ENCODE data around the gene RTRAF. TPM values are rescaled to one million over a fixed set of nuclear protein-coding genes. Genes with fewer than 3 reads are reported as not detected.

RTRAF gene
- polyA plus RNA-seq, 1 of the 3 experiments (the other 2 are of a cell fraction) = 43.6 TPM

DNA sequence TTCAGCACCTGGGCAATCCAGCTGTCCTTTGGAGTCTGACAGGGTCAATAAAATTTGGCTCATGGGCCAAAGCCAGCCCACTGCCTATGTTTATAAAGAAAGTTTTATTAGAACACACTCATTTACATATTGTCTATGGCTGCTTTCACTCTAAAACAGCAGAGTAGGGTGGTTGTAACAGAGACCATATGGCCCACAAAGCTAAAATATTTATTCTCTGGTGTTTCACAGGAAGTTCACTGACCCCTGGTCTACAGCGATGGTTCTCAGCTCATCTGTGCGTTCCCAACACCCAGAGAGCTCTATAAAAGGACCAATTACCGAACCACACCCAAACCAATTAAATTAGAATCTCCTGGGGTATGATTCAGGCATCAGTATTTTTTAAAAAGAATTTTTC is 37.7 kb upstream of the RTRAF start:
- no peaks in the 10 kb centered on the region for H3K79me2 ChIP-seq (ENCODE audit: insufficient read depth)
- TF ChIP-seq RFX5 (IDR thresholded peaks at IDR 0.05; ENCODE audit: low read length) (no peak), ELF1 (IDR thresholded peaks at IDR 0.05) (no peak), MXI1 (IDR thresholded peaks at IDR 0.05; ENCODE audit: low read depth, low read length) (no peak), TEAD4 (IDR thresholded peaks at IDR 0.05; ENCODE audit: borderline replicate concordance, insufficient read depth) (no peak), NFIC (IDR thresholded peaks at IDR 0.05; ENCODE audit: borderline replicate concordance) (no peak), FOXJ3 (CRISPR knock-in tag; IDR thresholded peaks at IDR 0.05) (no peak), RAD21 (IDR thresholded peaks at IDR 0.05; ENCODE audit: low read length) (no peak), FOSL2 (IDR thresholded peaks at IDR 0.05; ENCODE audit: borderline replicate concordance, low read depth) (no peak), EZH2phosphoT487 (IDR thresholded peaks at IDR 0.05; ENCODE audit: borderline replicate concordance, low read depth) (no peak), RXRA (IDR thresholded peaks at IDR 0.05; ENCODE audit: borderline replicate concordance, low read depth) (no peak), CTCF (IDR thresholded peaks at IDR 0.05) (no peak), SMC3 (IDR thresholded peaks at IDR 0.05; ENCODE audit: low read depth, low read length) (no peak), RCOR1 (IDR thresholded peaks at IDR 0.05; ENCODE audit: low read length) (no peak), USF1 (IDR thresholded peaks at IDR 0.05; ENCODE audit: borderline replicate concordance, low read depth) (no peak)
- TF ChIP-seq, protein P1, sequence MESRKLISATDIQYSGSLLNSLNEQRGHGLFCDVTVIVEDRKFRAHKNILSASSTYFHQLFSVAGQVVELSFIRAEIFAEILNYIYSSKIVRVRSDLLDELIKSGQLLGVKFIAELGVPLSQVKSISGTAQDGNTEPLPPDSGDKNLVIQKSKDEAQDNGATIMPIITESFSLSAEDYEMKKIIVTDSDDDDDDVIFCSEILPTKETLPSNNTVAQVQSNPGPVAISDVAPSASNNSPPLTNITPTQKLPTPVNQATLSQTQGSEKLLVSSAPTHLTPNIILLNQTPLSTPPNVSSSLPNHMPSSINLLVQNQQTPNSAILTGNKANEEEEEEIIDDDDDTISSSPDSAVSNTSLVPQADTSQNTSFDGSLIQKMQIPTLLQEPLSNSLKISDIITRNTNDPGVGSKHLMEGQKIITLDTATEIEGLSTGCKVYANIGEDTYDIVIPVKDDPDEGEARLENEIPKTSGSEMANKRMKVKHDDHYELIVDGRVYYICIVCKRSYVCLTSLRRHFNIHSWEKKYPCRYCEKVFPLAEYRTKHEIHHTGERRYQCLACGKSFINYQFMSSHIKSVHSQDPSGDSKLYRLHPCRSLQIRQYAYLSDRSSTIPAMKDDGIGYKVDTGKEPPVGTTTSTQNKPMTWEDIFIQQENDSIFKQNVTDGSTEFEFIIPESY (IDR thresholded peaks at IDR 0.05; ENCODE audit: borderline replicate concordance, low read depth) = no peak
- TF ChIP-seq, protein P2, sequence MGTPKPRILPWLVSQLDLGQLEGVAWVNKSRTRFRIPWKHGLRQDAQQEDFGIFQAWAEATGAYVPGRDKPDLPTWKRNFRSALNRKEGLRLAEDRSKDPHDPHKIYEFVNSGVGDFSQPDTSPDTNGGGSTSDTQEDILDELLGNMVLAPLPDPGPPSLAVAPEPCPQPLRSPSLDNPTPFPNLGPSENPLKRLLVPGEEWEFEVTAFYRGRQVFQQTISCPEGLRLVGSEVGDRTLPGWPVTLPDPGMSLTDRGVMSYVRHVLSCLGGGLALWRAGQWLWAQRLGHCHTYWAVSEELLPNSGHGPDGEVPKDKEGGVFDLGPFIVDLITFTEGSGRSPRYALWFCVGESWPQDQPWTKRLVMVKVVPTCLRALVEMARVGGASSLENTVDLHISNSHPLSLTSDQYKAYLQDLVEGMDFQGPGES (IDR thresholded peaks at IDR 0.05; ENCODE audit: low read depth, low read length) = no peak
- no peaks in the 10 kb centered on the region for H3K4me1 ChIP-seq (ENCODE audit: control insufficient read depth in 1 of 2, insufficient read depth in 2 of 2, low read depth in 1 of 2, low read length in 1 of 2)
- CTCF ChIA-PET = interaction anchor here (1.0 to 2.4 kb wide), 2 partner anchors 27 to 104 kb away, joined by 4 to 9 read pairs; no protein-coding TSS in a partner anchor
- peaks cover 23 to 27% of the 10 kb centered on the region in 2 experiments for H3K36me3 ChIP-seq (replicated peaks in 1 of 2; ENCODE audit: control insufficient read depth in 1 of 2, insufficient read depth in 2 of 2, low read length in 1 of 2)
- no peaks in the 10 kb centered on the region for H4K20me1 ChIP-seq (ENCODE audit: insufficient read depth)
- no peak overlapping the region for H3K9ac ChIP-seq
- no peak for DNase-seq
- H3K4me2 ChIP-seq = no peak overlapping the region
- no peak overlapping the region for H3K4me3 ChIP-seq (ENCODE audit: low read depth in 2 of 2, low read length in 1 of 2)
- no peaks in the 10 kb centered on the region for H3K9me3 ChIP-seq
- 63% methylated on average over 3 of the region's 3 CpGs for WGBS (ENCODE audit: low lambda C conversion rate)
- no peaks in the 10 kb centered on the region for H3F3A ChIP-seq (replicated peaks; ENCODE audit: insufficient read depth)
- H3K27me3 ChIP-seq (ENCODE audit: insufficient read depth) = no peaks in the 10 kb centered on the region
- POLR2A ChIA-PET = no interaction called here
- H2AFZ ChIP-seq (ENCODE audit: low read depth) = no peak overlapping the region
- no peak overlapping the region for H3K27ac ChIP-seq (ENCODE audit: low read depth in 2 of 2, low read length in 1 of 2)
- no peaks in the 10 kb centered on the region for H3K9me2 ChIP-seq

Data from SK-N-SH (cell line).